Stomach (tissue), 9 donors: ENCODE results near the gene NAV2. TPM values are rescaled to one million over a fixed set of nuclear protein-coding genes. Genes with fewer than 3 reads are reported as not detected.
A peak's percentile ranks its signal among the peaks of the same experiment; 100 is the strongest.

Experiments
- DNase-seq, 2 donors: peaks; one replicate each; pipeline versions ENCODE4 v3.0.0 to v3.0.0-alpha.2; 2013 to 2019
- H3K27ac ChIP-seq, 5 donors: fragments of 200-600 bp in 4 of 5; sonication (generic) in 4 of 5; one replicate each; pipeline ENCODE4 v1.5.1; 2013 to 2019; ENCODE audit warnings: mild to moderate bottlenecking in 1 of 5, moderate library complexity in 1 of 5
- H3K27me3 ChIP-seq, 3 donors: fragments of 200-600 bp; sonication (generic); one replicate each; pipeline ENCODE4 v1.5.1; 2017 to 2019; ENCODE audit warnings: mixed run types in 1 of 3
- H3K36me3 ChIP-seq, 4 donors: fragments of 200-600 bp; sonication (generic); 1 replicate in 3 of 4; 2 replicates in 1 of 4; pipeline ENCODE4 v1.5.1; 2016 to 2019
- H3K4me1 ChIP-seq, 4 donors: fragments of 200-600 bp; sonication (generic); one replicate each; pipeline ENCODE4 v1.5.1; 2016 to 2019
- H3K4me3 ChIP-seq, 4 donors: fragments of 200-600 bp; sonication (generic) in 3 of 4; one replicate each; pipeline ENCODE4 v1.5.1; 2016 to 2019; ENCODE audit warnings: mild to moderate bottlenecking in 1 of 4
- H3K9me3 ChIP-seq, 4 donors: fragments of 200-600 bp; sonication (generic); one replicate each; pipeline ENCODE4 v1.5.1; 2016 to 2019
- CTCF ChIP-seq, 7 experiments: fragments of 450-650 bp in 4 of 7; fragments of 200-600 bp in 3 of 7; sonication (generic) in 3 of 7; IDR thresholded peaks; one replicate each; pipeline ENCODE4 v1.5.1; 2016 to 2019; ENCODE audit warnings: antibody characterized with exemption in 7 of 7, control low read depth in 2 of 7, mild to moderate bottlenecking in 1 of 7
- EP300 ChIP-seq: sonication (generic); formaldehyde crosslinking; IDR thresholded peaks from one replicate; pipeline ENCODE4 v1.6.1; 2017; ENCODE audit warnings: antibody characterized with exemption
- POLR2A ChIP-seq, 4 donors: fragments of 450-650 bp; IDR thresholded peaks; one replicate each; pipeline ENCODE4 v1.6.1; 2016; ENCODE audit warnings: antibody characterized with exemption in 4 of 4, control low read depth in 2 of 4, mild to moderate bottlenecking in 1 of 4, moderate library complexity in 1 of 4
- POLR2AphosphoS5 ChIP-seq, 3 donors: sonication (generic); formaldehyde crosslinking; IDR thresholded peaks; one replicate each; pipeline ENCODE4 v1.6.1; 2016; ENCODE audit warnings: antibody characterized with exemption in 3 of 3
- WGBS, 5 donors: extraction: QIAGEN DNeasy Blood & Tissue Kit in 3 of 5; methylation state at CpG; one replicate each; pipeline versions ENCODE4 v1.1.5 to v1.1.7; 2013 to 2018; 5-methylcytosine and 5-hydroxymethylcytosine counted together
- intact Hi-C: fragments of 100-400 bp; cut with DNase I; formaldehyde crosslinking; loops from one replicate; pipeline ENCODE4 v1.15.1; 2023; ENCODE audit warnings: low total_unique reads
- polyA plus RNA-seq, 3 donors: library from polyadenylated mRNA; stranded (reverse); fragments of 200-250 nt; gene quantifications; one replicate each; pipeline ENCODE4 v1.2.3, GENCODE V29; 2013
- total RNA-seq, 5 donors: library from RNA; depleted of rRNA; stranded (reverse); fragments of >200 nt; gene quantifications; one replicate each; pipeline versions ENCODE4 v1.1.0 to v1.2.3, GENCODE V29; 2014 to 2016
- donor health status: healthy with polysubstance abuse.
- donor health status: Bipolar disorder and iron deficiency.
- donor health status: healthy.

NAV2 gene
- total and polyA plus RNA-seq, 8 donors: 1.8 to 92.4 (median 7.9) TPM

GRCh38 chr11:19702620-19703019 lies 10.0 kb upstream of the NAV2 start:
- TF ChIP-seq POLR2A (IDR thresholded peaks at IDR 0.05): no peak
- TF ChIP-seq EP300: no peak
- no peak for TF ChIP-seq POLR2AphosphoS5 (IDR thresholded peaks at IDR 0.05)
- TF ChIP-seq CTCF (IDR thresholded peaks at IDR 0.05): no peak
- WGBS, 5 donors: 93 to 97% (median 94%) methylated on average over 3 of the region's 3 CpGs
- no peak overlapping the region for H3K4me3 ChIP-seq
- H3K27ac ChIP-seq: peak overlapping the region in 2 of 5 donors; percentile 43 to 76
- no peaks in the 10 kb centered on the region for H3K36me3 ChIP-seq
- H3K4me1 ChIP-seq: peaks cover 0 to 40% (median 17%) of the 10 kb centered on the region in 4 donors
- intact Hi-C loops: no loop called here
- no peaks in the 10 kb centered on the region for H3K27me3 ChIP-seq
- no peaks in the 10 kb centered on the region for H3K9me3 ChIP-seq
- no peak for DNase-seq

- H3K27me3 ChIP-seq: no peaks in the 10 kb centered on the region
- H3K27ac ChIP-seq: peak overlapping the region in 3 of 5 donors; percentile 43 to 76 (median 57)
- intact Hi-C loops: no loop called here
- no peak overlapping the region for H3K4me3 ChIP-seq
- H3K4me1 ChIP-seq: peaks cover 0 to 40% (median 13%) of the 10 kb centered on the region in 4 donors
- DNase-seq: peak in 1 of 2 donors; percentile 36
- TF ChIP-seq POLR2AphosphoS5 (IDR thresholded peaks at IDR 0.05): peak in 2 of 3 donors; percentile 7 to 81
- TF ChIP-seq CTCF (IDR thresholded peaks at IDR 0.05): no peak
- TF ChIP-seq EP300: peak; percentile 69
- H3K36me3 ChIP-seq: no peaks in the 10 kb centered on the region
- H3K9me3 ChIP-seq: no peaks in the 10 kb centered on the region
- 81 to 93% (median 87%) methylated on average over 7 of the region's 7 CpGs for WGBS, 5 donors
Measured at GRCh38 chr11:19703211-19703610, 9.4 kb upstream of the NAV2 start.

GRCh38 chr11:19704213-19704612 lies 8.4 kb upstream of the NAV2 start:
- TF ChIP-seq CTCF (IDR thresholded peaks at IDR 0.05) (no peak), POLR2AphosphoS5 (IDR thresholded peaks at IDR 0.05) (no peak), POLR2A (IDR thresholded peaks at IDR 0.05) (no peak), EP300 (no peak)
- Histone ChIP-seq H3K36me3 (no peaks in the 10 kb centered on the region), H3K27ac (peak overlapping the region in 3 of 5 donors; percentile 43 to 76 (median 57)), H3K27me3 (no peaks in the 10 kb centered on the region), H3K4me3 (no peak overlapping the region), H3K9me3 (no peaks in the 10 kb centered on the region), H3K4me1 (peaks cover 0 to 40% (median 13%) of the 10 kb centered on the region in 4 donors)
- intact Hi-C loops: no loop called here
- DNase-seq: no peak
- 43 to 62% (median 57%) methylated on average over 1 of the region's 1 CpG for WGBS, 5 donors

GRCh38 chr11:19705936-19706335 lies 6.7 kb upstream of the NAV2 start:
- Histone ChIP-seq H3K4me1 (peaks cover 0 to 41% (median 13%) of the 10 kb centered on the region in 4 donors), H3K27ac (peak overlapping the region in 1 of 5 donors; percentile 21), H3K36me3 (no peaks in the 10 kb centered on the region), H3K4me3 (no peak overlapping the region), H3K27me3 (no peaks in the 10 kb centered on the region), H3K9me3 (no peaks in the 10 kb centered on the region)
- TF ChIP-seq EP300 (no peak), CTCF (IDR thresholded peaks at IDR 0.05) (no peak), POLR2AphosphoS5 (IDR thresholded peaks at IDR 0.05) (no peak), POLR2A (IDR thresholded peaks at IDR 0.05) (no peak)
- intact Hi-C loops: no loop called here
- DNase-seq: no peak
- WGBS, 5 donors: 19 to 41% (median 28%) methylated on average over 1 of the region's 1 CpG
